ENCODE measurements around the gene TMCC1.

The TMCC1 gene

GRCh38 chr3:129822241-129822640, 71.3 kb downstream of the TMCC1 start:
- H2AFZ ChIP-seq (ENCODE audit: low read depth, low read length) = no peak overlapping the region
- no peaks in the 10 kb centered on the region for H3K4me1 ChIP-seq (ENCODE audit: insufficient read depth, low read length)
- H3K9me3 ChIP-seq (ENCODE audit: low read length) = no peaks in the 10 kb centered on the region
- peaks cover 7% of the 10 kb centered on the region for H3K36me3 ChIP-seq (ENCODE audit: insufficient read depth, low read length)
- no peaks in the 10 kb centered on the region for H3K27me3 ChIP-seq (ENCODE audit: insufficient read depth, low read length)
- H3K4me3 ChIP-seq (ENCODE audit: low read length) = no peak overlapping the region

GRCh38 chr3:129820587-129820986, 72.9 kb downstream of the TMCC1 start:
- Histone ChIP-seq H3K27me3 (ENCODE audit: insufficient read depth, low read length) (no peaks in the 10 kb centered on the region), H3K36me3 (ENCODE audit: insufficient read depth, low read length) (peaks cover 10% of the 10 kb centered on the region), H2AFZ (ENCODE audit: low read depth, low read length) (no peak overlapping the region), H3K4me1 (ENCODE audit: insufficient read depth, low read length) (no peaks in the 10 kb centered on the region), H3K9me3 (ENCODE audit: low read length) (no peaks in the 10 kb centered on the region), H3K4me3 (ENCODE audit: low read length) (no peak overlapping the region)

- Histone ChIP-seq H3K9me3 (ENCODE audit: low read length) (no peaks in the 10 kb centered on the region), H3K4me1 (ENCODE audit: insufficient read depth, low read length) (no peaks in the 10 kb centered on the region), H3K36me3 (ENCODE audit: insufficient read depth, low read length) (peaks cover 3% of the 10 kb centered on the region), H3K27me3 (ENCODE audit: insufficient read depth, low read length) (no peaks in the 10 kb centered on the region), H2AFZ (ENCODE audit: low read depth, low read length) (no peak overlapping the region), H3K4me3 (ENCODE audit: low read length) (no peak overlapping the region)
Observed at GRCh38 chr3:129812589-129812988, 80.9 kb downstream of the TMCC1 start.

- no peak overlapping the region for H3K4me3 ChIP-seq (ENCODE audit: low read length)
- H2AFZ ChIP-seq (ENCODE audit: low read depth, low read length) = no peak overlapping the region
- no peaks in the 10 kb centered on the region for H3K4me1 ChIP-seq (ENCODE audit: insufficient read depth, low read length)
- no peaks in the 10 kb centered on the region for H3K27me3 ChIP-seq (ENCODE audit: insufficient read depth, low read length)
- H3K9me3 ChIP-seq (ENCODE audit: low read length) = no peaks in the 10 kb centered on the region
- no peaks in the 10 kb centered on the region for H3K36me3 ChIP-seq (ENCODE audit: insufficient read depth, low read length)
Observed at GRCh38 chr3:129809297-129809696, 84.2 kb downstream of the TMCC1 start.

GRCh38 chr3:129796146-129796545, 97.4 kb downstream of the TMCC1 start:
- H3K4me1 ChIP-seq (ENCODE audit: insufficient read depth, low read length) = peaks cover 29% of the 10 kb centered on the region
- H3K36me3 ChIP-seq (ENCODE audit: insufficient read depth, low read length) = no peaks in the 10 kb centered on the region
- H3K9me3 ChIP-seq (ENCODE audit: low read length) = no peaks in the 10 kb centered on the region
- H2AFZ ChIP-seq (ENCODE audit: low read depth, low read length) = no peak overlapping the region
- H3K27me3 ChIP-seq (ENCODE audit: insufficient read depth, low read length) = no peaks in the 10 kb centered on the region
- no peak overlapping the region for H3K4me3 ChIP-seq (ENCODE audit: low read length)

GRCh38 chr3:129795186-129796010, 98.1 kb downstream of the TMCC1 start:
- Histone ChIP-seq H2AFZ (ENCODE audit: low read depth, low read length) (no peak overlapping the region), H3K27me3 (ENCODE audit: insufficient read depth, low read length) (no peaks in the 10 kb centered on the region), H3K36me3 (ENCODE audit: insufficient read depth, low read length) (no peaks in the 10 kb centered on the region), H3K9me3 (ENCODE audit: low read length) (no peaks in the 10 kb centered on the region), H3K4me3 (ENCODE audit: low read length) (no peak overlapping the region), H3K4me1 (ENCODE audit: insufficient read depth, low read length) (peaks cover 29% of the 10 kb centered on the region)

- Histone ChIP-seq H3K27me3 (ENCODE audit: insufficient read depth, low read length) (no peaks in the 10 kb centered on the region), H3K4me3 (ENCODE audit: low read length) (peak overlapping the region; percentile 36), H3K9me3 (ENCODE audit: low read length) (no peaks in the 10 kb centered on the region), H3K4me1 (ENCODE audit: insufficient read depth, low read length) (peaks cover 29% of the 10 kb centered on the region), H2AFZ (ENCODE audit: low read depth, low read length) (no peak overlapping the region), H3K36me3 (ENCODE audit: insufficient read depth, low read length) (no peaks in the 10 kb centered on the region)
Observed at GRCh38 chr3:129794311-129795185, 99.0 kb downstream of the TMCC1 start.

GRCh38 chr3:129793942-129794310, 99.6 kb downstream of the TMCC1 start:
- H3K36me3 ChIP-seq (ENCODE audit: insufficient read depth, low read length) = no peaks in the 10 kb centered on the region
- H2AFZ ChIP-seq (ENCODE audit: low read depth, low read length) = no peak overlapping the region
- peaks cover 29% of the 10 kb centered on the region for H3K4me1 ChIP-seq (ENCODE audit: insufficient read depth, low read length)
- no peaks in the 10 kb centered on the region for H3K9me3 ChIP-seq (ENCODE audit: low read length)
- H3K4me3 ChIP-seq (ENCODE audit: low read length) = peak overlapping the region; percentile 36
- H3K27me3 ChIP-seq (ENCODE audit: insufficient read depth, low read length) = no peaks in the 10 kb centered on the region

GRCh38 chr3:129793319-129793718, 100.2 kb downstream of the TMCC1 start:
- Histone ChIP-seq H3K4me3 (ENCODE audit: low read length) (peak overlapping the region; percentile 36), H2AFZ (ENCODE audit: low read depth, low read length) (no peak overlapping the region), H3K4me1 (ENCODE audit: insufficient read depth, low read length) (peaks cover 29% of the 10 kb centered on the region), H3K27me3 (ENCODE audit: insufficient read depth, low read length) (no peaks in the 10 kb centered on the region), H3K36me3 (ENCODE audit: insufficient read depth, low read length) (no peaks in the 10 kb centered on the region), H3K9me3 (ENCODE audit: low read length) (no peaks in the 10 kb centered on the region)

- no peak overlapping the region for H3K4me3 ChIP-seq (ENCODE audit: low read length)
- H3K4me1 ChIP-seq (ENCODE audit: insufficient read depth, low read length) = peaks cover under 1% of the 10 kb centered on the region
- no peak overlapping the region for H2AFZ ChIP-seq (ENCODE audit: low read depth, low read length)
- H3K36me3 ChIP-seq (ENCODE audit: insufficient read depth, low read length) = no peaks in the 10 kb centered on the region
- H3K27me3 ChIP-seq (ENCODE audit: insufficient read depth, low read length) = no peaks in the 10 kb centered on the region
- no peaks in the 10 kb centered on the region for H3K9me3 ChIP-seq (ENCODE audit: low read length)
Observed at GRCh38 chr3:129783470-129783869, 110.0 kb downstream of the TMCC1 start.

- no peaks in the 10 kb centered on the region for H3K9me3 ChIP-seq (ENCODE audit: low read length)
- H3K4me3 ChIP-seq (ENCODE audit: low read length) = no peak overlapping the region
- no peak overlapping the region for H2AFZ ChIP-seq (ENCODE audit: low read depth, low read length)
- H3K4me1 ChIP-seq (ENCODE audit: insufficient read depth, low read length) = peaks cover 10% of the 10 kb centered on the region
- H3K27me3 ChIP-seq (ENCODE audit: insufficient read depth, low read length) = no peaks in the 10 kb centered on the region
- H3K36me3 ChIP-seq (ENCODE audit: insufficient read depth, low read length) = peaks cover 3% of the 10 kb centered on the region
Observed at GRCh38 chr3:129778871-129779270, 114.6 kb downstream of the TMCC1 start.

- Histone ChIP-seq H2AFZ (ENCODE audit: low read depth, low read length) (no peak overlapping the region), H3K4me3 (ENCODE audit: low read length) (no peak overlapping the region)
Observed at GRCh38 chr3:129777806-129778205, 115.7 kb downstream of the TMCC1 start.

GRCh38 chr3:129775870-129776269, 117.6 kb downstream of the TMCC1 start:
- H3K36me3 ChIP-seq (ENCODE audit: insufficient read depth, low read length) = peaks cover 3% of the 10 kb centered on the region
- H3K27me3 ChIP-seq (ENCODE audit: insufficient read depth, low read length) = no peaks in the 10 kb centered on the region
- no peaks in the 10 kb centered on the region for H3K9me3 ChIP-seq (ENCODE audit: low read length)
- no peak overlapping the region for H2AFZ ChIP-seq (ENCODE audit: low read depth, low read length)
- peaks cover 10% of the 10 kb centered on the region for H3K4me1 ChIP-seq (ENCODE audit: insufficient read depth, low read length)
- no peak overlapping the region for H3K4me3 ChIP-seq (ENCODE audit: low read length)

More at GRCh38 chr3:129777806-129778205, 115.7 kb downstream of the TMCC1 start:
- H3K9me3 ChIP-seq (ENCODE audit: low read length) = no peaks in the 10 kb centered on the region
- H3K36me3 ChIP-seq (ENCODE audit: insufficient read depth, low read length) = peaks cover 3% of the 10 kb centered on the region
- H3K27me3 ChIP-seq (ENCODE audit: insufficient read depth, low read length) = no peaks in the 10 kb centered on the region
- H3K4me1 ChIP-seq (ENCODE audit: insufficient read depth, low read length) = peaks cover 10% of the 10 kb centered on the region
